GM04503 (cell line): ENCODE results near the gene BRINP1.

ENCODE experiments used
- DNase-seq: peaks from one replicate; pipeline ENCODE4 v3.0.0-alpha.2; 2012; ENCODE audit warnings: low read depth

Gene BRINP1

GRCh38 chr9:119339056-119339455, 30.2 kb downstream of the BRINP1 start:
- no peak for DNase-seq

GRCh38 chr9:119337573-119337972, 31.7 kb downstream of the BRINP1 start:
- no peak for DNase-seq

- DNase-seq, result no peak
Measured at GRCh38 chr9:119334745-119335144, 34.5 kb downstream of the BRINP1 start.

GRCh38 chr9:119333507-119334229, 35.6 kb downstream of the BRINP1 start:
- no peak for DNase-seq

- no peak for DNase-seq
Measured at GRCh38 chr9:119332522-119332921, 36.7 kb downstream of the BRINP1 start.

- DNase-seq, result no peak
Measured at GRCh38 chr9:119322184-119322583, 47.1 kb downstream of the BRINP1 start.

GRCh38 chr9:119318371-119318770, 50.9 kb downstream of the BRINP1 start:
- no peak for DNase-seq

GRCh38 chr9:119313846-119314245, 55.4 kb downstream of the BRINP1 start:
- no peak for DNase-seq

- no peak for DNase-seq
Measured at GRCh38 chr9:119310741-119311140, 58.5 kb downstream of the BRINP1 start.

- no peak for DNase-seq
Measured at GRCh38 chr9:119307471-119307870, 61.8 kb downstream of the BRINP1 start.

GRCh38 chr9:119304555-119304954, 64.7 kb downstream of the BRINP1 start:
- DNase-seq, result no peak

GRCh38 chr9:119302988-119303698, 66.1 kb downstream of the BRINP1 start:
- DNase-seq, result no peak

GRCh38 chr9:119298076-119298853, 71.0 kb downstream of the BRINP1 start:
- no peak for DNase-seq

- DNase-seq, result no peak
Measured at GRCh38 chr9:119291554-119291953, 77.7 kb downstream of the BRINP1 start.

- peak; percentile 8 for DNase-seq
Measured at GRCh38 chr9:119289740-119290433, 79.3 kb downstream of the BRINP1 start.

GRCh38 chr9:119284587-119285337, 84.5 kb downstream of the BRINP1 start:
- no peak for DNase-seq

GRCh38 chr9:119284118-119284517, 85.1 kb downstream of the BRINP1 start:
- DNase-seq, result no peak

GRCh38 chr9:119283078-119283794, 86.0 kb downstream of the BRINP1 start:
- no peak for DNase-seq

- DNase-seq, result no peak
Measured at GRCh38 chr9:119282476-119283077, 86.7 kb downstream of the BRINP1 start.

GRCh38 chr9:119280740-119281485, 88.3 kb downstream of the BRINP1 start:
- DNase-seq, result no peak
